Measurements from ENCODE around the gene ARFGEF3.

DNA sequence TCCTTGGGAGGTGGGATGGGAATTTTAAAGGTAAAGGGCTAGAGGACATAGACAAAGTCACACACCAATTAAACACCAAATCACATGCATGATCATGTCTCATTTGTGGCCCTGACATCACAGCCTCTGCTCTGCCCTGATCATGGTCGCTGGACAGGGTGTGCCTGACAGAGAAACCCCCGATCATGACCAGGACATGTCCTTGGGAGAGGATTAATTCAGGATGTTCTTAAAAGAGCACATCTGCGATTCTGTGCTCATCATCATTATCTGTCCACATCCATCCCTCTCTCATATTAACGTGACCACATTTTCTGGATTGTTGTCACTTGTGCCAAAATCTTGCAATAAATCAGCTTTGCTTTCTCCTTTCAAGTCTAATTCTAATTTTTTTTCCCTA is 64.2 kb downstream of the ARFGEF3 start:
- TF ChIP-seq, protein P1, sequence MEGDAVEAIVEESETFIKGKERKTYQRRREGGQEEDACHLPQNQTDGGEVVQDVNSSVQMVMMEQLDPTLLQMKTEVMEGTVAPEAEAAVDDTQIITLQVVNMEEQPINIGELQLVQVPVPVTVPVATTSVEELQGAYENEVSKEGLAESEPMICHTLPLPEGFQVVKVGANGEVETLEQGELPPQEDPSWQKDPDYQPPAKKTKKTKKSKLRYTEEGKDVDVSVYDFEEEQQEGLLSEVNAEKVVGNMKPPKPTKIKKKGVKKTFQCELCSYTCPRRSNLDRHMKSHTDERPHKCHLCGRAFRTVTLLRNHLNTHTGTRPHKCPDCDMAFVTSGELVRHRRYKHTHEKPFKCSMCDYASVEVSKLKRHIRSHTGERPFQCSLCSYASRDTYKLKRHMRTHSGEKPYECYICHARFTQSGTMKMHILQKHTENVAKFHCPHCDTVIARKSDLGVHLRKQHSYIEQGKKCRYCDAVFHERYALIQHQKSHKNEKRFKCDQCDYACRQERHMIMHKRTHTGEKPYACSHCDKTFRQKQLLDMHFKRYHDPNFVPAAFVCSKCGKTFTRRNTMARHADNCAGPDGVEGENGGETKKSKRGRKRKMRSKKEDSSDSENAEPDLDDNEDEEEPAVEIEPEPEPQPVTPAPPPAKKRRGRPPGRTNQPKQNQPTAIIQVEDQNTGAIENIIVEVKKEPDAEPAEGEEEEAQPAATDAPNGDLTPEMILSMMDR (conservative IDR thresholded peaks at IDR 0.05 in 1 of 2, IDR thresholded peaks at IDR 0.05 in 1 of 2; ENCODE audit: extremely low read depth in 1 of 2, insufficient read depth in 1 of 2, low read depth in 1 of 2, low read length in 2 of 2) = no peak
- TF ChIP-seq EZH2 (IDR thresholded peaks at IDR 0.05; ENCODE audit: borderline replicate concordance, low read length) = no peak
